Transverse colon (tissue), 4 donors: ENCODE measurements around the gene NPNT. TPM values are rescaled to one million over a fixed set of nuclear protein-coding genes. Genes with fewer than 3 reads are reported as not detected.

Source experiments
- DNase-seq: peaks from one replicate; pipeline ENCODE4 v3.0.0-alpha.2; 2019
- H3K27ac ChIP-seq, 4 donors: fragments of 200-600 bp; sonication (generic); 2 replicates each; pipeline ENCODE4 v1.5.1; 2016 to 2018; ENCODE audit warnings: inconsistent platforms in 4 of 4
- H3K27me3 ChIP-seq: fragments of 200-600 bp; sonication (generic); 2 replicates; pipeline ENCODE4 v1.5.1; 2017; ENCODE audit warnings: inconsistent platforms
- H3K36me3 ChIP-seq, 4 donors: fragments of 200-600 bp; sonication (generic); 2 replicates each; pipeline ENCODE4 v1.5.1; 2017 to 2019; ENCODE audit warnings: inconsistent platforms in 4 of 4
- H3K4me1 ChIP-seq, 4 donors: fragments of 200-600 bp; sonication (generic); 2 replicates each; pipeline ENCODE4 v1.5.1; 2017 to 2020; ENCODE audit warnings: inconsistent platforms in 4 of 4
- H3K4me3 ChIP-seq, 4 donors: fragments of 200-600 bp; sonication (generic); 1 replicate in 1 of 4; 2 replicates in 3 of 4; pipeline versions ENCODE4 v1.5.1 to v1.6.1; 2017 to 2019; ENCODE audit warnings: inconsistent platforms in 4 of 4
- H3K9me3 ChIP-seq, 2 donors: fragments of 200-600 bp; sonication (generic); 2 replicates each; pipeline ENCODE4 v1.5.1; 2017 to 2019; ENCODE audit warnings: inconsistent platforms in 2 of 2
- CTCF ChIP-seq, 5 experiments: fragments of 200-600 bp in 3 of 5; fragments of 450-650 bp in 2 of 5; sonication (generic) in 3 of 5; IDR thresholded peaks; 1 replicate in 2 of 5; 2 replicates in 3 of 5; pipeline ENCODE4 v1.5.1; 2016 to 2017; ENCODE audit warnings: antibody characterized with exemption in 5 of 5, inconsistent platforms in 3 of 5, mild to moderate bottlenecking in 2 of 5, moderate library complexity in 1 of 5
- EP300 ChIP-seq: sonication (generic); formaldehyde crosslinking; IDR thresholded peaks from one replicate; pipeline ENCODE4 v1.6.1; 2017; ENCODE audit warnings: antibody characterized with exemption, low read depth
- POLR2A ChIP-seq: fragments of 450-650 bp; IDR thresholded peaks from one replicate; pipeline ENCODE4 v1.6.1; 2016; ENCODE audit warnings: antibody characterized with exemption, mild to moderate bottlenecking, moderate library complexity
- POLR2AphosphoS5 ChIP-seq, 3 donors: sonication (generic); formaldehyde crosslinking; IDR thresholded peaks; one replicate each; pipeline ENCODE4 v1.6.1; 2016; ENCODE audit warnings: antibody characterized with exemption in 3 of 3
- WGBS, 2 donors: methylation state at CpG; one replicate each; pipeline ENCODE4 v1.1.5; 2018; ENCODE audit warnings: low coverage in 1 of 2; 5-methylcytosine and 5-hydroxymethylcytosine counted together
- in situ Hi-C, 4 donors: fragments of 200-750 bp; cut with MboI; loops; one replicate each; pipeline versions ENCODE4 v1.15.0 to v1.15.1; 2017; ENCODE audit warnings: low sequenced_read_pairs in 3 of 4, low pct_ligation_motif_present in 1 of 4, low pct_unique_long_range_greater_than_20kb in 1 of 4
- intact Hi-C: fragments of 100-400 bp; cut with DNase I; formaldehyde crosslinking; loops from one replicate; pipeline ENCODE4 v1.15.1; 2023; ENCODE audit warnings: low total_unique reads
- total RNA-seq, 4 donors: library from RNA; depleted of rRNA; stranded (reverse); fragments of >200 nt; gene quantifications; one replicate each; pipeline ENCODE4 v1.1.0, GENCODE V29; 2016

Gene NPNT
- total RNA-seq, 4 donors from 2014 or later: 4.5 to 26.3 (median 24.4) TPM

DNA sequence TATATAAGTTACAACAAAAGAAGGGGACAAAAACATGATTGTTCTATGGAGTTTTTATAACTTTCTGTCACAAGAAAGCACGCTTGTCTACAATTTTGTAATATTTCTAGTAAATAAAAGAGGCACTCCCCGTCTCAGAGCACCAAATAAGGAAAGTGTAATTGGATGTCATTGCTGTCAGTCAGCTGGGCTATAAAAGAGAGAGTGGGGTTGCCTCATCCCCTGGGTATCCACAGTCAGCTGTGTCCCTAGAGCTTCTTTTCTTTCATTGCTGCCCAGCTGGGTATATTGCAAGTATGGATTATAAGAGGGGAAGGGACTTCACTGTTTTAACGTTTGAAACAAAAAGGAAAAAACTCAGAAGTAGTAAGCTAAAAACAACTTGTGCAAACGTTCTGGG, 61.3 kb downstream of the NPNT start:
- H3K27ac ChIP-seq: no peak overlapping the region
- in situ Hi-C loops (no loop called here), intact Hi-C loops (no loop called here)
- H3K36me3 ChIP-seq: no peaks in the 10 kb centered on the region
- H3K4me3 ChIP-seq: no peak overlapping the region
- peaks cover 0 to 23% (median 1%) of the 10 kb centered on the region in 4 donors for H3K4me1 ChIP-seq
- 28 to 33% methylated on average over 4 of the region's 4 CpGs for WGBS, 2 donors
- no peak for TF ChIP-seq POLR2A
- TF ChIP-seq CTCF (IDR thresholded peaks at IDR 0.05): no peak
- TF ChIP-seq EP300: no peak
- no peak for TF ChIP-seq POLR2AphosphoS5 (IDR thresholded peaks at IDR 0.05)
- DNase-seq: no peak
- H3K27me3 ChIP-seq: no peaks in the 10 kb centered on the region
- no peaks in the 10 kb centered on the region for H3K9me3 ChIP-seq

- TF ChIP-seq CTCF (IDR thresholded peaks at IDR 0.05) (no peak), EP300 (no peak), POLR2A (no peak), POLR2AphosphoS5 (IDR thresholded peaks at IDR 0.05) (no peak)
- DNase-seq: no peak
- in situ Hi-C loops: no loop called here
- WGBS, 2 donors: 26 to 47% methylated on average over 4 of the region's 4 CpGs
- Histone ChIP-seq H3K4me1 (peaks cover 0 to 23% (median 1%) of the 10 kb centered on the region in 4 donors), H3K36me3 (no peaks in the 10 kb centered on the region), H3K27ac (peak overlapping the region in 3 of 4 donors; percentile 0 to 32 (median 10)), H3K27me3 (no peaks in the 10 kb centered on the region), H3K9me3 (no peaks in the 10 kb centered on the region), H3K4me3 (no peak overlapping the region)
- intact Hi-C loops: no loop called here
These were observed 62.4 kb downstream of the NPNT start for GRCh38 chr4:105957680-105958079.

GRCh38 chr4:105963461-105964400, 68.5 kb downstream of the NPNT start:
- Histone ChIP-seq H3K4me1 (peaks cover 0 to 17% (median 0%) of the 10 kb centered on the region in 4 donors), H3K27me3 (no peaks in the 10 kb centered on the region), H3K27ac (no peak overlapping the region), H3K4me3 (no peak overlapping the region), H3K9me3 (no peaks in the 10 kb centered on the region), H3K36me3 (no peaks in the 10 kb centered on the region)
- no peak for DNase-seq
- TF ChIP-seq POLR2A (no peak), EP300 (no peak), CTCF (IDR thresholded peaks at IDR 0.05) (no peak), POLR2AphosphoS5 (IDR thresholded peaks at IDR 0.05) (no peak)
- WGBS, 2 donors: 72 to 85% methylated on average over 2 to 3 of the region's 3 CpGs
- in situ Hi-C loops: no loop called here
- intact Hi-C loops: no loop called here

- in situ Hi-C loops (no loop called here), intact Hi-C loops (no loop called here)
- peaks cover 0 to 17% (median 0%) of the 10 kb centered on the region in 4 donors for H3K4me1 ChIP-seq
- TF ChIP-seq CTCF (IDR thresholded peaks at IDR 0.05) (no peak), POLR2A (no peak), EP300 (no peak), POLR2AphosphoS5 (IDR thresholded peaks at IDR 0.05) (no peak)
- no peaks in the 10 kb centered on the region for H3K27me3 ChIP-seq
- H3K36me3 ChIP-seq: no peaks in the 10 kb centered on the region
- no peak overlapping the region for H3K4me3 ChIP-seq
- H3K9me3 ChIP-seq: no peaks in the 10 kb centered on the region
- H3K27ac ChIP-seq: no peak overlapping the region
- 46% methylated on average over 6 of the region's 6 CpGs for WGBS, 2 donors
- no peak for DNase-seq
These were observed 70.0 kb downstream of the NPNT start for GRCh38 chr4:105965183-105965800.
